Measurements from ENCODE around the gene TRIM62.

TRIM62 gene

GRCh38 chr1:33176887-33177286 lies 5.0 kb downstream of the TRIM62 start:
- H3K36me3 ChIP-seq (ENCODE audit: low read depth): no peaks in the 10 kb centered on the region
- ATAC-seq (ENCODE audit: low read depth) (no peak), DNase-seq (ENCODE audit: low spot score) (no peak)
- no peak for TF ChIP-seq CTCF (IDR thresholded peaks at IDR 0.05; ENCODE audit: poor library complexity, severe bottlenecking)
- H3K4me1 ChIP-seq (ENCODE audit: insufficient read depth, poor library complexity, severe bottlenecking): no peaks in the 10 kb centered on the region
- H3K9me3 ChIP-seq (ENCODE audit: severe bottlenecking): no peaks in the 10 kb centered on the region
- H3K27me3 ChIP-seq (ENCODE audit: insufficient read depth, poor library complexity, severe bottlenecking): no peaks in the 10 kb centered on the region
- no peak overlapping the region for H3K4me3 ChIP-seq (ENCODE audit: severe bottlenecking)
- H3K27ac ChIP-seq (ENCODE audit: poor library complexity, severe bottlenecking): no peak overlapping the region

GRCh38 chr1:33176362-33176850 lies 5.4 kb downstream of the TRIM62 start:
- Histone ChIP-seq H3K4me1 (ENCODE audit: insufficient read depth, poor library complexity, severe bottlenecking) (no peaks in the 10 kb centered on the region), H3K36me3 (ENCODE audit: low read depth) (no peaks in the 10 kb centered on the region), H3K9me3 (ENCODE audit: severe bottlenecking) (no peaks in the 10 kb centered on the region), H3K27ac (ENCODE audit: poor library complexity, severe bottlenecking) (no peak overlapping the region), H3K27me3 (ENCODE audit: insufficient read depth, poor library complexity, severe bottlenecking) (no peaks in the 10 kb centered on the region), H3K4me3 (ENCODE audit: severe bottlenecking) (no peak overlapping the region)
- no peak for ATAC-seq (ENCODE audit: low read depth)
- DNase-seq (ENCODE audit: low spot score): no peak
- TF ChIP-seq CTCF (IDR thresholded peaks at IDR 0.05; ENCODE audit: poor library complexity, severe bottlenecking): no peak

- Histone ChIP-seq H3K27me3 (ENCODE audit: insufficient read depth, poor library complexity, severe bottlenecking) (no peaks in the 10 kb centered on the region), H3K27ac (ENCODE audit: poor library complexity, severe bottlenecking) (no peak overlapping the region), H3K36me3 (ENCODE audit: low read depth) (no peaks in the 10 kb centered on the region), H3K4me1 (ENCODE audit: insufficient read depth, poor library complexity, severe bottlenecking) (no peaks in the 10 kb centered on the region), H3K9me3 (ENCODE audit: severe bottlenecking) (no peaks in the 10 kb centered on the region), H3K4me3 (ENCODE audit: severe bottlenecking) (no peak overlapping the region)
- ATAC-seq (ENCODE audit: low read depth) (no peak), DNase-seq (ENCODE audit: low spot score) (no peak)
- no peak for TF ChIP-seq CTCF (IDR thresholded peaks at IDR 0.05; ENCODE audit: poor library complexity, severe bottlenecking)
Measured at GRCh38 chr1:33175865-33176264, 6.0 kb downstream of the TRIM62 start.

GRCh38 chr1:33173091-33173490 lies 8.8 kb downstream of the TRIM62 start:
- no peak overlapping the region for H3K27ac ChIP-seq (ENCODE audit: poor library complexity, severe bottlenecking)
- no peak overlapping the region for H3K4me3 ChIP-seq (ENCODE audit: severe bottlenecking)
- H3K4me1 ChIP-seq (ENCODE audit: insufficient read depth, poor library complexity, severe bottlenecking): no peaks in the 10 kb centered on the region
- DNase-seq (ENCODE audit: low spot score): no peak
- ATAC-seq (ENCODE audit: low read depth): no peak
- H3K27me3 ChIP-seq (ENCODE audit: insufficient read depth, poor library complexity, severe bottlenecking): no peaks in the 10 kb centered on the region
- no peaks in the 10 kb centered on the region for H3K36me3 ChIP-seq (ENCODE audit: low read depth)
- TF ChIP-seq CTCF (IDR thresholded peaks at IDR 0.05; ENCODE audit: poor library complexity, severe bottlenecking): no peak
- H3K9me3 ChIP-seq (ENCODE audit: severe bottlenecking): no peaks in the 10 kb centered on the region

GRCh38 chr1:33171977-33172813 lies 9.6 kb downstream of the TRIM62 start:
- Histone ChIP-seq H3K4me1 (ENCODE audit: insufficient read depth, poor library complexity, severe bottlenecking) (no peaks in the 10 kb centered on the region), H3K27me3 (ENCODE audit: insufficient read depth, poor library complexity, severe bottlenecking) (no peaks in the 10 kb centered on the region), H3K36me3 (ENCODE audit: low read depth) (no peaks in the 10 kb centered on the region), H3K4me3 (ENCODE audit: severe bottlenecking) (no peak overlapping the region), H3K27ac (ENCODE audit: poor library complexity, severe bottlenecking) (no peak overlapping the region), H3K9me3 (ENCODE audit: severe bottlenecking) (no peaks in the 10 kb centered on the region)
- DNase-seq (ENCODE audit: low spot score) (no peak), ATAC-seq (ENCODE audit: low read depth) (no peak)
- TF ChIP-seq CTCF (IDR thresholded peaks at IDR 0.05; ENCODE audit: poor library complexity, severe bottlenecking): no peak

All from RWPE2 (cell line).